Osteocyte (in vitro differentiated cells): ENCODE measurements around the gene RABGAP1. TPM values are rescaled to one million over a fixed set of nuclear protein-coding genes. Genes with fewer than 3 reads are reported as not detected.

Experiments used
- DNase-seq: peaks from one replicate; pipeline ENCODE4 v3.0.0; 2021; ENCODE audit warnings: mixed read lengths; ENCODE audit not compliant: unreplicated experiment; ENCODE audit errors: extremely low spot score
- H3K27ac Mint-ChIP-seq: one replicate; pipeline ENCODE4 v1.8.0; 2021; ENCODE audit warnings: mild to moderate bottlenecking, mixed read lengths; ENCODE audit not compliant: unreplicated experiment
- H3K27me3 Mint-ChIP-seq: one replicate; pipeline ENCODE4 v1.8.0; 2021; ENCODE audit warnings: mixed read lengths; ENCODE audit not compliant: unreplicated experiment
- H3K36me3 Mint-ChIP-seq: one replicate; pipeline ENCODE4 v1.8.0; 2021; ENCODE audit warnings: mixed read lengths; ENCODE audit not compliant: unreplicated experiment
- H3K4me1 Mint-ChIP-seq: one replicate; pipeline ENCODE4 v1.8.0; 2021; ENCODE audit warnings: mixed read lengths; ENCODE audit not compliant: unreplicated experiment
- H3K4me3 Mint-ChIP-seq: one replicate; pipeline ENCODE4 v1.8.0; 2021; ENCODE audit warnings: mild to moderate bottlenecking, moderate library complexity, mixed read lengths; ENCODE audit not compliant: unreplicated experiment
- H3K9me3 Mint-ChIP-seq: one replicate; pipeline ENCODE4 v1.8.0; 2021; ENCODE audit warnings: mixed read lengths; ENCODE audit not compliant: unreplicated experiment
- CTCF ChIP-seq: fragments of 200-600 bp; sonication (generic); IDR thresholded peaks from 2 replicates; pipeline ENCODE4 v1.5.0; 2021; ENCODE audit warnings: antibody characterized with exemption, mild to moderate bottlenecking, moderate library complexity
- total RNA-seq: library from RNA; stranded (reverse); gene quantifications from 2 replicates; pipeline ENCODE4 v1.2.1, GENCODE V29; 2021

The RABGAP1 gene
- total RNA-seq, 1 donor from 2014 or later = 88.4 TPM

DNA sequence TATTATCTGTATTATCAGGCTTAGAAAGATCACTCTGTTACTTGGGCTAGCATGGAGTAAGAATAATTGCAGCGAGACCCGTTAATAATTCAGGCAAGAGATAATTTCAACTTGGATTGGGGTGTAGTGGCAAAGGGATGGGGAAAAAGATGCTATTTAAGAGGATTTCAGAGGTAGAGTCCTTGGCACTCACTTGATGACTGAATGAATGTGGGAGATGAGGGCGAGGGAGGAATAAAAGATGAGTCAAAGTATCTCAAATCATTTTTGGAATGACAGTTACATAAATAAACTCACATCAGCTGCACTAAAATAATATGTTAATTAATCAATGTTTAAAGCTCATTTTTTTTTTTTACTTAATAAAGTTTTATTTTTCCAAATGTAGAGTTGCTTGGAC is 88.2 kb downstream of the RABGAP1 start:
- no peaks in the 10 kb centered on the region for H3K27me3 Mint-ChIP-seq
- no peaks in the 10 kb centered on the region for H3K9me3 Mint-ChIP-seq
- TF ChIP-seq CTCF = no peak

GRCh38 chr9:123031963-123032362 is 91.1 kb downstream of the RABGAP1 start:
- no peak for DNase-seq
- Mint-ChIP-seq H3K4me3 (no peak overlapping the region), H3K36me3 (peaks cover 15% of the 10 kb centered on the region), H3K27ac (peak overlapping the region; percentile 63), H3K9me3 (no peaks in the 10 kb centered on the region), H3K27me3 (no peaks in the 10 kb centered on the region), H3K4me1 (peaks cover 51% of the 10 kb centered on the region)
- TF ChIP-seq CTCF = no peak

More for the DNA sequence above, 88.2 kb downstream of the RABGAP1 start:
- Mint-ChIP-seq H3K4me3 (no peak overlapping the region), H3K36me3 (peaks cover 27% of the 10 kb centered on the region), H3K4me1 (peaks cover 28% of the 10 kb centered on the region), H3K27ac (no peak overlapping the region)
- DNase-seq = no peak

- Mint-ChIP-seq H3K36me3 (peaks cover 13% of the 10 kb centered on the region), H3K27ac (peak within 1 kb of the TSS; percentile 97), H3K9me3 (no peaks in the 10 kb centered on the region), H3K27me3 (no peaks in the 10 kb centered on the region), H3K4me1 (peaks cover 65% of the 10 kb centered on the region), H3K4me3 (peak within 1 kb of the TSS; percentile 81)
- DNase-seq = no peak
- no peak for TF ChIP-seq CTCF
These were observed 92.5 kb downstream of the RABGAP1 start, which contains the start of gene GPR21 for GRCh38 chr9:123033352-123033751. Gene GPR21, plus strand, starts transcription at chr9:123033667. Its CDS starts 900 bp downstream, at chr9:123034567.

- DNase-seq = no peak
- H3K4me1 Mint-ChIP-seq = peaks cover 70% of the 10 kb centered on the region
- no peak for TF ChIP-seq CTCF
- H3K27ac Mint-ChIP-seq = peak overlapping the region; percentile 97
- no peaks in the 10 kb centered on the region for H3K27me3 Mint-ChIP-seq
- H3K36me3 Mint-ChIP-seq = peaks cover 11% of the 10 kb centered on the region
- no peaks in the 10 kb centered on the region for H3K9me3 Mint-ChIP-seq
- peak overlapping the region; percentile 81 for H3K4me3 Mint-ChIP-seq
These were observed 93.2 kb downstream of the RABGAP1 start for GRCh38 chr9:123033864-123034601.

GRCh38 chr9:123034881-123035510 is 94.2 kb downstream of the RABGAP1 start:
- no peaks in the 10 kb centered on the region for H3K27me3 Mint-ChIP-seq

More at GRCh38 chr9:123034881-123035510, 94.2 kb downstream of the RABGAP1 start:
- Mint-ChIP-seq H3K9me3 (no peaks in the 10 kb centered on the region), H3K4me3 (peak overlapping the region; percentile 81), H3K36me3 (peaks cover 13% of the 10 kb centered on the region), H3K27ac (peak overlapping the region; percentile 97), H3K4me1 (peaks cover 77% of the 10 kb centered on the region)
- DNase-seq = no peak
- no peak for TF ChIP-seq CTCF
